Testis (tissue), 3 donors: Measurements from ENCODE around the gene POC1B. TPM values are rescaled to one million over a fixed set of nuclear protein-coding genes. Genes with fewer than 3 reads are reported as not detected.
A peak's percentile ranks its signal among the peaks of the same experiment; 100 is the strongest.

Experiments
- DNase-seq: peaks from one replicate; pipeline ENCODE4 v3.0.0-alpha.2; 2019
- H3K27ac ChIP-seq, 2 donors: fragments of 200-600 bp; sonication (generic); one replicate each; pipeline ENCODE4 v1.5.1; 2019
- H3K27me3 ChIP-seq: fragments of 200-600 bp; sonication (generic); one replicate; pipeline ENCODE4 v1.5.1; 2019
- H3K36me3 ChIP-seq: fragments of 200-600 bp; sonication (generic); one replicate; pipeline ENCODE4 v1.5.1; 2017; ENCODE audit warnings: low read depth; ENCODE audit errors: missing control alignments
- H3K4me1 ChIP-seq: fragments of 200-600 bp; sonication (generic); one replicate; pipeline ENCODE4 v1.5.1; 2019
- H3K4me3 ChIP-seq, 2 donors: fragments of 200-600 bp; sonication (generic); one replicate each; pipeline ENCODE4 v1.5.1; 2017 to 2019
- H3K9me3 ChIP-seq: fragments of 200-600 bp; sonication (generic); one replicate; pipeline ENCODE4 v1.5.1; 2017
- CTCF ChIP-seq, 3 experiments: fragments of 450-650 bp in 2 of 3; fragments of 200-600 bp in 1 of 3; sonication (generic) in 1 of 3; IDR thresholded peaks; one replicate each; pipeline ENCODE4 v1.5.1; 2016 to 2019; ENCODE audit warnings: antibody characterized with exemption in 3 of 3, mild to moderate bottlenecking in 2 of 3, moderate library complexity in 1 of 3
- POLR2A ChIP-seq: fragments of 450-650 bp; IDR thresholded peaks from one replicate; pipeline ENCODE4 v1.6.1; 2017; ENCODE audit warnings: antibody characterized with exemption, mild to moderate bottlenecking, moderate library complexity
- WGBS, 2 donors: methylation state at CpG; one replicate each; pipeline ENCODE4 v1.1.5; 2018; 5-methylcytosine and 5-hydroxymethylcytosine counted together
- intact Hi-C: fragments of 100-400 bp; cut with DNase I; formaldehyde crosslinking; loops from one replicate; pipeline ENCODE4 v1.15.1; 2023; ENCODE audit warnings: low total_unique reads
- polyA plus RNA-seq: library from polyadenylated mRNA; stranded (reverse); fragments of 350-450 nt; fragmentation: Illumina TruSeq; extraction: RNeasy Lipid Tissue Mini Kit (QIAGEN cat#74804); gene quantifications from one replicate; pipeline ENCODE4 v1.2.3, GENCODE V29; 2014; ENCODE audit warnings: low read depth, low replicate concordance; ENCODE audit not compliant: insufficient read depth
- total RNA-seq, 2 donors: library from RNA; depleted of rRNA; stranded (reverse); fragments of >200 nt; gene quantifications; one replicate each; pipeline ENCODE4 v1.2.3, GENCODE V29; 2016

The POC1B gene
- total and polyA plus RNA-seq, 3 donors from 2014 or later, result 16.8 to 30.2 (median 21.3) TPM

DNA sequence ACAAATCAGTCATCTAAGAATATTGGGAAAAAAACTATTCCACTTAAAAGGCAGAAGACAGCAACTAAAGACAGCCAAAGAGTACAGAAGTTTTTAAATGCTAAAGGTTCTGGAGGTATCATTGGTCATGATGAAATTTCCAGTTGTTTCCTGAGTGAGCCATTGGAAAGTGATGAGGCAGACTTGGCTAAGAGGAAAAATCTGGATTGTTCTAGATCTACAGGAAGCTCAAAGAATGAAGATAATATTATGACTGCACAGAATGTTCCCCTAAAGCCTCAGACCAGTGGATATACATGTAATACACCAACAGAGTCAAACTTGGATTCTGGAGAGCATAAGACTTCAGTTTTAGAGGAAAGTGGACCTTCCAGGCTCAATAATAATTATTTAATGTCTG, 24.1 kb downstream of the POC1B start:
- H3K27ac ChIP-seq, result no peak overlapping the region
- H3K36me3 ChIP-seq, result no peaks in the 10 kb centered on the region
- no peaks in the 10 kb centered on the region for H3K9me3 ChIP-seq
- H3K27me3 ChIP-seq, result no peaks in the 10 kb centered on the region
- no peak for TF ChIP-seq POLR2A
- no peak for TF ChIP-seq CTCF (IDR thresholded peaks at IDR 0.05)
- intact Hi-C loops, result no loop called here
- H3K4me1 ChIP-seq, result no peaks in the 10 kb centered on the region
- no peak for DNase-seq
- H3K4me3 ChIP-seq, result no peak overlapping the region

GRCh38 chr12:89499857-89500256, 26.0 kb downstream of the POC1B start:
- H3K27ac ChIP-seq, result no peak overlapping the region
- no peak for TF ChIP-seq POLR2A
- intact Hi-C loops, result no loop called here
- no peak overlapping the region for H3K4me3 ChIP-seq
- DNase-seq, result no peak
- H3K9me3 ChIP-seq, result no peaks in the 10 kb centered on the region
- H3K27me3 ChIP-seq, result no peaks in the 10 kb centered on the region
- H3K4me1 ChIP-seq, result no peaks in the 10 kb centered on the region
- WGBS, 2 donors, result 67 to 74% methylated on average over 19 of the region's 19 CpGs
- H3K36me3 ChIP-seq, result no peaks in the 10 kb centered on the region

- no peaks in the 10 kb centered on the region for H3K36me3 ChIP-seq
- no peaks in the 10 kb centered on the region for H3K27me3 ChIP-seq
- WGBS, 2 donors, result 84 to 86% methylated on average over 4 of the region's 4 CpGs
- H3K9me3 ChIP-seq, result no peaks in the 10 kb centered on the region
- DNase-seq, result no peak
- no peak overlapping the region for H3K27ac ChIP-seq
- intact Hi-C loops, result no loop called here
- TF ChIP-seq POLR2A (no peak), CTCF (IDR thresholded peaks at IDR 0.05) (no peak)
- no peak overlapping the region for H3K4me3 ChIP-seq
- H3K4me1 ChIP-seq, result no peaks in the 10 kb centered on the region
These were observed 28.4 kb downstream of the POC1B start for GRCh38 chr12:89497467-89497866.

- Histone ChIP-seq H3K36me3 (no peaks in the 10 kb centered on the region), H3K4me3 (no peak overlapping the region), H3K4me1 (no peaks in the 10 kb centered on the region), H3K27me3 (no peaks in the 10 kb centered on the region), H3K27ac (no peak overlapping the region), H3K9me3 (no peaks in the 10 kb centered on the region)
- 48 to 50% methylated on average over 4 of the region's 4 CpGs for WGBS, 2 donors
- TF ChIP-seq CTCF (IDR thresholded peaks at IDR 0.05), result peak in 1 of 3 experiments; percentile 28
- no peak for TF ChIP-seq POLR2A
- peak; percentile 73 for DNase-seq
- intact Hi-C loops, result no loop called here
These were observed 28.8 kb downstream of the POC1B start for GRCh38 chr12:89497005-89497404.

DNA sequence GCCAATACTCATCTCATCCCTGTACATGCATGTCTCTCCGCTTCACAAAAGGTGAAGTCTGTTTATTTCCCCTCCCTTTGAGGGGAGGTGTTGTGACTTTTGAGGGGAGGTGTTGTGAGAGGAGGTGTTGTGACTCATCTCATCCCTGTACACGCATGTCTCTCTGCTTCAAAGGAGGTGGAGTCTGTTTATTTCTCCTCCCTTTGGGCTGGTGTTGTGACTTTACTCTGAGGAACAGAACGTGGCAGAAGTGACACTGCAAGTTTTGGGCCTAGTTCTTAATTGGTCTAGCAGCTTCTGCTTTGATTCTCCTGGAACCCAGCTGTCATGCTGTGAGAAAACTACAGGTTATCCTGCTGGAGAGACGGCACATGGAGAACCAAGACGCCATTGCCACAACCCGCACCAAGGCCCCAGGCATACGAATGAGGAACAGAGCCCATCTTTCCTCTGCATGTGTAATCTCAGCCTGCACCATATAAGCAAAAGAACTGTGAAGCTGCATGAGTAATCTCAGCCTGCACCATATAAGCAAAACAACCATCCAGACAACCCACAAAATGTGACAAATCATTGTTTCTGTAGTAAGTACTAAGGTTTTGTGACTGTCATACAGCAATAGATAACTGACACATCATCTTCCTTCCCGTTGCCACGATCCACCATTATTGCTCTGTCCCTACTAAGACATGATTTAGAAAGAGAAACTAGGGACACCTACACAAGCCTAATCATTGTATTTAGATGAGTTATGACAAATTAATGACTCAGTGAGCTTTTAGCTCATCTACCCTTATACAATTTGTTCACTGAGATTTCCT, 31.2 kb downstream of the POC1B start:
- no peaks in the 10 kb centered on the region for H3K9me3 ChIP-seq

More for the DNA sequence above, 31.2 kb downstream of the POC1B start:
- no peaks in the 10 kb centered on the region for H3K27me3 ChIP-seq
- H3K36me3 ChIP-seq, result no peaks in the 10 kb centered on the region
- H3K4me3 ChIP-seq, result no peak overlapping the region
- intact Hi-C loops, result no loop called here
- no peaks in the 10 kb centered on the region for H3K4me1 ChIP-seq
- 86 to 97% methylated on average over 9 of the region's 9 CpGs for WGBS, 2 donors
- DNase-seq, result no peak
- no peak overlapping the region for H3K27ac ChIP-seq
- TF ChIP-seq POLR2A (no peak), CTCF (IDR thresholded peaks at IDR 0.05) (no peak)
